HepG2 (cell line): ENCODE measurements around the gene FAM78A. TPM values are rescaled to one million over a fixed set of nuclear protein-coding genes. Genes with fewer than 3 reads are reported as not detected.

ENCODE experiments used
- ATAC-seq: fragments of 200-7000 bp; cut with Tn5 transposase; 3 replicates; pipeline ENCODE4 v1.9.1; 2020; ENCODE audit warnings: mild to moderate bottlenecking, moderate library complexity
- BruUV-seq: library from RNA; stranded (reverse); fragments of 400-500 nt; replicated peaks from 2 replicates; lab custom pipeline; 2021; lab: Mats Ljungman, UMichigan
- CTCF ChIA-PET: fragments of 300-600 bp; formaldehyde crosslinking; extraction: SDS; loops from one replicate; lab custom pipeline; 2021; ENCODE audit warnings: low total read pairs, inconsistent platforms, low intra/inter-chr PET ratio; lab: Yijun Ruan, JAX
- POLR2A ChIA-PET: fragments of 350-600 bp; sonication (Branson Sonifier 250); formaldehyde crosslinking; loops from one replicate; lab custom pipeline; 2020; ENCODE audit warnings: antibody characterized with exemption, inconsistent platforms; lab: Yijun Ruan, JAX
- DNase-seq: peaks from one replicate; pipeline ENCODE4 v3.0.0-alpha.2; 2015; ENCODE audit warnings: low spot score
- FAIRE-seq: peaks from 3 replicates; lab custom pipeline; 2011; peaks lifted over from hg19 to GRCh38; lab: Jason Lieb, UNC
- H2AFZ ChIP-seq: one replicate; pipeline ENCODE4 v1.6.1; 2011; ENCODE audit warnings: low read length, inconsistent platforms
- H3K27ac ChIP-seq: fragments of 300-600 bp; 3 replicates; pipeline ENCODE4 v1.8.0; 2011; ENCODE audit warnings: mixed run types, mild to moderate bottlenecking, mixed read lengths, low read length, inconsistent platforms; ENCODE audit not compliant: insufficient read depth; ENCODE audit errors: extremely low read length
- H3K27me3 ChIP-seq, 2 experiments: fragments of 200-600 bp in 1 of 2; 2 replicates in 1 of 2; 3 replicates in 1 of 2; pipeline versions ENCODE4 v1.6.0 to v1.8.0; 2011; ENCODE audit warnings: low read length in 2 of 2, mild to moderate bottlenecking in 2 of 2, moderate library complexity in 2 of 2, inconsistent platforms in 1 of 2; ENCODE audit not compliant: insufficient read depth in 2 of 2, control insufficient read depth in 1 of 2
- H3K36me3 ChIP-seq, 2 experiments: fragments of 200-600 bp in 1 of 2; replicated peaks in 1 of 2; 2 replicates in 1 of 2; 3 replicates in 1 of 2; pipeline versions ENCODE4 v1.5.1 to v1.8.0; 2011; ENCODE audit warnings: low read length in 2 of 2, inconsistent platforms in 1 of 2; ENCODE audit not compliant: insufficient read depth in 2 of 2, control insufficient read depth in 1 of 2
- H3K4me1 ChIP-seq: 2 replicates; pipeline ENCODE4 v1.5.1; 2012; ENCODE audit warnings: low read length, inconsistent platforms; ENCODE audit not compliant: insufficient read depth
- H3K4me2 ChIP-seq: 2 replicates; pipeline ENCODE4 v1.6.0; 2011; ENCODE audit warnings: low read depth, low read length, inconsistent platforms
- H3K4me3 ChIP-seq, 3 experiments: fragments of 200-600 bp in 1 of 3; sonication (generic), shearing (Covaris generic) in 1 of 3; replicated peaks in 1 of 3; 2 replicates each; pipeline ENCODE4 v1.5.1; 2011 to 2016; ENCODE audit warnings: low read length in 3 of 3, inconsistent platforms in 2 of 3, low read depth in 2 of 3, mild to moderate bottlenecking in 2 of 3, control low read depth in 1 of 3, mixed read lengths in 1 of 3; ENCODE audit not compliant: insufficient read depth in 1 of 3
- H3K79me2 ChIP-seq: one replicate; pipeline ENCODE4 v1.6.1; 2011; ENCODE audit warnings: low read length, inconsistent platforms; ENCODE audit not compliant: insufficient read depth
- H3K9ac ChIP-seq: 2 replicates; pipeline ENCODE4 v1.6.0; 2011; ENCODE audit warnings: mild to moderate bottlenecking, low read depth, low read length, inconsistent platforms; ENCODE audit not compliant: insufficient read depth
- H3K9me3 ChIP-seq: 2 replicates; pipeline ENCODE4 v1.5.1; 2012; ENCODE audit warnings: mild to moderate bottlenecking, low read length
- H4K20me1 ChIP-seq: 2 replicates; pipeline ENCODE4 v1.6.0; 2011; ENCODE audit warnings: inconsistent platforms, mild to moderate bottlenecking, low read length, moderate library complexity; ENCODE audit not compliant: insufficient read depth
- ASH2L ChIP-seq: fragments of 300-600, 200-600 bp; sonication (generic); IDR thresholded peaks from 2 replicates; pipeline ENCODE4 v1.7.0; 2017; ENCODE audit warnings: low read depth, mild to moderate bottlenecking, moderate library complexity, mixed read lengths, low read length; ENCODE audit not compliant: insufficient read length
- NPAS2 ChIP-seq: sonication (generic); formaldehyde crosslinking; IDR thresholded peaks from 2 replicates; pipeline ENCODE4 v1.8.0; 2022; ENCODE audit warnings: mild to moderate bottlenecking, missing genetic modification reagents, borderline replicate concordance
- ZNF282 ChIP-seq: fragments of 450-650 bp; IDR thresholded peaks from 2 replicates; pipeline ENCODE4 v1.6.1; 2018; ENCODE audit not compliant: partially characterized antibody
- ZNF431 ChIP-seq: sonication (generic); formaldehyde crosslinking; IDR thresholded peaks from 2 replicates; pipeline ENCODE4 v1.9.0; 2022; ENCODE audit warnings: missing genetic modification reagents, low read depth, mild to moderate bottlenecking, borderline replicate concordance
- ZNF746 ChIP-seq: sonication (generic); formaldehyde crosslinking; IDR thresholded peaks from 2 replicates; pipeline ENCODE4 v1.8.0; 2022; ENCODE audit warnings: mild to moderate bottlenecking, missing genetic modification reagents
- ZNF788 ChIP-seq: sonication (generic); formaldehyde crosslinking; IDR thresholded peaks from 2 replicates; pipeline ENCODE4 v1.5.0; 2020; ENCODE audit warnings: mild to moderate bottlenecking, missing genetic modification reagents, borderline replicate concordance
- ZSCAN9 ChIP-seq: IDR thresholded peaks from 2 replicates; pipeline ENCODE4 v1.6.1; 2016; ENCODE audit warnings: borderline replicate concordance
- WGBS: methylation state at CpG from one replicate; pipeline ENCODE4 v1.1.6; 2017; ENCODE audit warnings: low lambda C conversion rate; 5-methylcytosine and 5-hydroxymethylcytosine counted together
- in situ Hi-C: cut with HindIII; loops from 2 replicates; pipeline ENCODE4 v1.10.0; 2017; ENCODE audit warnings: low pct_unique_long_range_greater_than_20kb; ENCODE audit not compliant: extremely low pct_ligation_motif_present
- intact Hi-C: fragments of 100-400 bp; cut with micrococcal nuclease; formaldehyde crosslinking; loops from one replicate; pipeline ENCODE4 v1.10.0; 2022; ENCODE audit not compliant: unreplicated experiment
- polyA plus RNA-seq, 8 experiments: library from polyadenylated mRNA; depleted of rRNA in 3 of 8; stranded (reverse) in 7 of 8; unstranded in 1 of 8; fragments of >200 nt; fragmentation: Illumina TruSeq in 4 of 8; extraction: Trizol in 4 of 8; gene quantifications; 2 replicates each; pipeline versions ENCODE4 v1.2.1 to v1.2.3, GENCODE V29; 2011 to 2016; ENCODE audit warnings: low read depth in 4 of 8, missing spikeins in 1 of 8, mixed read lengths in 1 of 8; ENCODE audit not compliant: insufficient read depth in 1 of 8
- total RNA-seq, 5 experiments: library from RNA; depleted of rRNA; stranded (reverse); fragments of >200 nt; fragmentation: Illumina TruSeq; extraction: Trizol; gene quantifications; 2 replicates each; pipeline ENCODE4 v1.2.3, GENCODE V29; 2016; ENCODE audit warnings: low read depth in 1 of 5
- TF ChIP-seq, protein P1 (sequence below): sonication (generic); formaldehyde crosslinking; IDR thresholded peaks from 2 replicates; pipeline ENCODE4 v1.5.0; 2020; ENCODE audit warnings: mild to moderate bottlenecking, missing genetic modification reagents
- TF ChIP-seq, protein P2 (sequence below): sonication (generic); formaldehyde crosslinking; conservative IDR thresholded peaks from 2 replicates; pipeline ENCODE4 v1.4.0; 2020; ENCODE audit warnings: missing genetic modification reagents
- TF ChIP-seq, protein P3 (sequence below): IDR thresholded peaks from 2 replicates; pipeline ENCODE4 v1.6.1; 2016; ENCODE audit warnings: low read depth, control low read depth
- TF ChIP-seq, protein P4 (sequence below): IDR thresholded peaks from 2 replicates; pipeline ENCODE4 v1.6.1; 2016; ENCODE audit warnings: low read depth, missing genetic modification reagents, missing compliant biosample characterization

Gene FAM78A
- total and polyA plus RNA-seq, 2 of the 13 experiments (the other 11 are each of a cell fraction or from before 2014, with no cell fraction given), result 0.18 to 0.62 TPM

DNA sequence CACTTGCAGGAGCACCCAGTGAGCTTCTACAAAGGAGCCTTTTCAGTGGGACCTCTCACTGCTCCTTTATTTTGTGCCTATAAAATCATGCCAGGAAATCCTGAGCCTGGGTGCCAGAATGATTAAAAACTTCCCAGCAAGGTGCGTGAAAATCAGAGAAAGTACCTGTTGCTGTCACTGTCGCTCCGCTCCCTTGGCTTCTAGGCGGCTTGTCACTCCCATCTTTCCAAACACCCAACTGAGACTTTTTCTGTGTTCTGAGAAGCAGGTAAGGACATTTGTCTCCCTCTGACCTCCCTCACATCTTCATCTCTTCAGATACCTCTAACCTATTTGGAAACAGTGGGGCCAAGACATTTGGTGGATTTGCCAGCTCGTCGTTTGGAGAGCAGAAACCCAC, 53.9 kb downstream of the FAM78A start (continued):
- TF ChIP-seq, protein P1, sequence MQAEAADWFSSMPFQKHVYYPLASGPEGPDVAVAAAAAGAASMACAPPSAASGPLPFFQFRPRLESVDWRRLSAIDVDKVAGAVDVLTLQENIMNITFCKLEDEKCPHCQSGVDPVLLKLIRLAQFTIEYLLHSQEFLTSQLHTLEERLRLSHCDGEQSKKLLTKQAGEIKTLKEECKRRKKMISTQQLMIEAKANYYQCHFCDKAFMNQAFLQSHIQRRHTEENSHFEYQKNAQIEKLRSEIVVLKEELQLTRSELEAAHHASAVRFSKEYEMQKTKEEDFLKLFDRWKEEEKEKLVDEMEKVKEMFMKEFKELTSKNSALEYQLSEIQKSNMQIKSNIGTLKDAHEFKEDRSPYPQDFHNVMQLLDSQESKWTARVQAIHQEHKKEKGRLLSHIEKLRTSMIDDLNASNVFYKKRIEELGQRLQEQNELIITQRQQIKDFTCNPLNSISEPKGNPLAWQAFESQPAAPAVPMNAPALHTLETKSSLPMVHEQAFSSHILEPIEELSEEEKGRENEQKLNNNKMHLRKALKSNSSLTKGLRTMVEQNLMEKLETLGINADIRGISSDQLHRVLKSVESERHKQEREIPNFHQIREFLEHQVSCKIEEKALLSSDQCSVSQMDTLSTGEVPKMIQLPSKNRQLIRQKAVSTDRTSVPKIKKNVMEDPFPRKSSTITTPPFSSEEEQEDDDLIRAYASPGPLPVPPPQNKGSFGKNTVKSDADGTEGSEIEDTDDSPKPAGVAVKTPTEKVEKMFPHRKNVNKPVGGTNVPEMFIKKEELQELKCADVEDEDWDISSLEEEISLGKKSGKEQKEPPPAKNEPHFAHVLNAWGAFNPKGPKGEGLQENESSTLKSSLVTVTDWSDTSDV (CRISPR knock-in tag), result no peak
- no peak for TF ChIP-seq ZNF788 (CRISPR knock-in tag)
- no peak for TF ChIP-seq ZNF282
- no peak for TF ChIP-seq NPAS2
- TF ChIP-seq, protein P2, sequence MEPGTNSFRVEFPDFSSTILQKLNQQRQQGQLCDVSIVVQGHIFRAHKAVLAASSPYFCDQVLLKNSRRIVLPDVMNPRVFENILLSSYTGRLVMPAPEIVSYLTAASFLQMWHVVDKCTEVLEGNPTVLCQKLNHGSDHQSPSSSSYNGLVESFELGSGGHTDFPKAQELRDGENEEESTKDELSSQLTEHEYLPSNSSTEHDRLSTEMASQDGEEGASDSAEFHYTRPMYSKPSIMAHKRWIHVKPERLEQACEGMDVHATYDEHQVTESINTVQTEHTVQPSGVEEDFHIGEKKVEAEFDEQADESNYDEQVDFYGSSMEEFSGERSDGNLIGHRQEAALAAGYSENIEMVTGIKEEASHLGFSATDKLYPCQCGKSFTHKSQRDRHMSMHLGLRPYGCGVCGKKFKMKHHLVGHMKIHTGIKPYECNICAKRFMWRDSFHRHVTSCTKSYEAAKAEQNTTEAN (CRISPR knock-in tag), result no peak
- TF ChIP-seq ZNF746, result no peak
- TF ChIP-seq ZSCAN9 (CRISPR knock-in tag), result no peak
- no peak for TF ChIP-seq ASH2L

DNA sequence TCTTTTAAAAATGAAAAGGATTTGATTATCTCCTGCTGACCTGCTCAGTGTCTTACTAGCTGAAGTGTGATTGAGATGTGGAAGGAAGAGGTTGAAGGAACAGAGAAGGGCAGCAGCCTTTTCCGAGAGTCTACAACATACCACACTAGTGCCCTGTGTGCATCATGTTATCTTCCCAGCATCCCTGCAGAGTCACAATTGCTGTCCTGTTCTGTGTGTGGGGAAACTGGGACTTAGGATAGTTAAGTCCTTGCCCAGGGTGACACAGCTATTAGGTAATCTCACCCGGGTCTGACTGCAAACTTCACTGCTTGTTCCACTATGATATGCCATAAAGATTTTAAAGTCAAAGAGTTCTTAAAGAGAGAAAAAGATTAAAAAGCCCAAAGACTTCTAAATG, 55.8 kb downstream of the FAM78A start:
- in situ Hi-C loops (no loop called here), intact Hi-C loops (no loop called here)
- Histone ChIP-seq H2AFZ (no peak overlapping the region), H3K9me3 (no peaks in the 10 kb centered on the region), H3K4me3 (no peak overlapping the region), H3K27me3 (no peaks in the 10 kb centered on the region), H4K20me1 (no peaks in the 10 kb centered on the region), H3K4me1 (no peaks in the 10 kb centered on the region), H3K9ac (no peak overlapping the region), H3K4me2 (no peak overlapping the region), H3K79me2 (no peaks in the 10 kb centered on the region), H3K36me3 (peaks cover 3 to 34% of the 10 kb centered on the region in 2 experiments), H3K27ac (no peak overlapping the region)
- ChIA-PET CTCF (no interaction called here), POLR2A (no interaction called here)
- DNase-seq (no peak), ATAC-seq (no peak), FAIRE-seq (no peak)
- no TSS peak for BruUV-seq
- 81% methylated on average over 2 of the region's 2 CpGs for WGBS
- TF ChIP-seq, protein P3, sequence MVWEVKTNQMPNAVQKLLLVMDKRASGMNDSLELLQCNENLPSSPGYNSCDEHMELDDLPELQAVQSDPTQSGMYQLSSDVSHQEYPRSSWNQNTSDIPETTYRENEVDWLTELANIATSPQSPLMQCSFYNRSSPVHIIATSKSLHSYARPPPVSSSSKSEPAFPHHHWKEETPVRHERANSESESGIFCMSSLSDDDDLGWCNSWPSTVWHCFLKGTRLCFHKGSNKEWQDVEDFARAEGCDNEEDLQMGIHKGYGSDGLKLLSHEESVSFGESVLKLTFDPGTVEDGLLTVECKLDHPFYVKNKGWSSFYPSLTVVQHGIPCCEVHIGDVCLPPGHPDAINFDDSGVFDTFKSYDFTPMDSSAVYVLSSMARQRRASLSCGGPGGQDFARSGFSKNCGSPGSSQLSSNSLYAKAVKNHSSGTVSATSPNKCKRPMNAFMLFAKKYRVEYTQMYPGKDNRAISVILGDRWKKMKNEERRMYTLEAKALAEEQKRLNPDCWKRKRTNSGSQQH (CRISPR knock-in tag), result no peak
- TF ChIP-seq ZNF431, result no peak
- TF ChIP-seq, protein P4, sequence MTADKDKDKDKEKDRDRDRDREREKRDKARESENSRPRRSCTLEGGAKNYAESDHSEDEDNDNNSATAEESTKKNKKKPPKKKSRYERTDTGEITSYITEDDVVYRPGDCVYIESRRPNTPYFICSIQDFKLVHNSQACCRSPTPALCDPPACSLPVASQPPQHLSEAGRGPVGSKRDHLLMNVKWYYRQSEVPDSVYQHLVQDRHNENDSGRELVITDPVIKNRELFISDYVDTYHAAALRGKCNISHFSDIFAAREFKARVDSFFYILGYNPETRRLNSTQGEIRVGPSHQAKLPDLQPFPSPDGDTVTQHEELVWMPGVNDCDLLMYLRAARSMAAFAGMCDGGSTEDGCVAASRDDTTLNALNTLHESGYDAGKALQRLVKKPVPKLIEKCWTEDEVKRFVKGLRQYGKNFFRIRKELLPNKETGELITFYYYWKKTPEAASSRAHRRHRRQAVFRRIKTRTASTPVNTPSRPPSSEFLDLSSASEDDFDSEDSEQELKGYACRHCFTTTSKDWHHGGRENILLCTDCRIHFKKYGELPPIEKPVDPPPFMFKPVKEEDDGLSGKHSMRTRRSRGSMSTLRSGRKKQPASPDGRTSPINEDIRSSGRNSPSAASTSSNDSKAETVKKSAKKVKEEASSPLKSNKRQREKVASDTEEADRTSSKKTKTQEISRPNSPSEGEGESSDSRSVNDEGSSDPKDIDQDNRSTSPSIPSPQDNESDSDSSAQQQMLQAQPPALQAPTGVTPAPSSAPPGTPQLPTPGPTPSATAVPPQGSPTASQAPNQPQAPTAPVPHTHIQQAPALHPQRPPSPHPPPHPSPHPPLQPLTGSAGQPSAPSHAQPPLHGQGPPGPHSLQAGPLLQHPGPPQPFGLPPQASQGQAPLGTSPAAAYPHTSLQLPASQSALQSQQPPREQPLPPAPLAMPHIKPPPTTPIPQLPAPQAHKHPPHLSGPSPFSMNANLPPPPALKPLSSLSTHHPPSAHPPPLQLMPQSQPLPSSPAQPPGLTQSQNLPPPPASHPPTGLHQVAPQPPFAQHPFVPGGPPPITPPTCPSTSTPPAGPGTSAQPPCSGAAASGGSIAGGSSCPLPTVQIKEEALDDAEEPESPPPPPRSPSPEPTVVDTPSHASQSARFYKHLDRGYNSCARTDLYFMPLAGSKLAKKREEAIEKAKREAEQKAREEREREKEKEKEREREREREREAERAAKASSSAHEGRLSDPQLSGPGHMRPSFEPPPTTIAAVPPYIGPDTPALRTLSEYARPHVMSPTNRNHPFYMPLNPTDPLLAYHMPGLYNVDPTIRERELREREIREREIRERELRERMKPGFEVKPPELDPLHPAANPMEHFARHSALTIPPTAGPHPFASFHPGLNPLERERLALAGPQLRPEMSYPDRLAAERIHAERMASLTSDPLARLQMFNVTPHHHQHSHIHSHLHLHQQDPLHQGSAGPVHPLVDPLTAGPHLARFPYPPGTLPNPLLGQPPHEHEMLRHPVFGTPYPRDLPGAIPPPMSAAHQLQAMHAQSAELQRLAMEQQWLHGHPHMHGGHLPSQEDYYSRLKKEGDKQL (CRISPR knock-in tag), result no peak
